Ureter (tissue), 1 donor: ENCODE results near the gene PLXND1. TPM values are rescaled to one million over a fixed set of nuclear protein-coding genes. Genes with fewer than 3 reads are reported as not detected.
"Not testable (repeated sequence)": the region's sequence is repeated elsewhere in the genome, so short reads cannot be mapped to it uniquely, and the experiment has no call there.

ENCODE experiments used
- DNase-seq: peaks from one replicate; pipeline ENCODE4 v3.0.0-alpha.2; 2020; ENCODE audit warnings: low spot score
- total RNA-seq: library from RNA; stranded (reverse); gene quantifications from one replicate; pipeline ENCODE4 v1.2.4, GENCODE V29; 2023
- donor health status: DM: yes; HTN: yes; CAD: no.

PLXND1 gene
- total RNA-seq, 1 donor from 2014 or later = 138 TPM

- DNase-seq = no peak
These were observed 54.0 kb downstream of the PLXND1 start for GRCh38 chr3:129552287-129553050.

- DNase-seq = no peak
These were observed 56.7 kb downstream of the PLXND1 start for GRCh38 chr3:129549805-129550204.

GRCh38 chr3:129549006-129549800, 57.3 kb downstream of the PLXND1 start:
- no peak for DNase-seq

- no peak for DNase-seq
These were observed 58.1 kb downstream of the PLXND1 start for GRCh38 chr3:129548104-129548965.

GRCh38 chr3:129547241-129547640, 59.2 kb downstream of the PLXND1 start:
- no peak for DNase-seq

- DNase-seq = not testable (repeated sequence)
These were observed 60.5 kb downstream of the PLXND1 start for GRCh38 chr3:129545951-129546350.

- DNase-seq = no peak
These were observed 62.5 kb downstream of the PLXND1 start for GRCh38 chr3:129543999-129544398.

- no peak for DNase-seq
These were observed 63.2 kb downstream of the PLXND1 start, which contains the start of gene H1-8 for GRCh38 chr3:129543156-129543790. Gene H1-8, plus strand, starts transcription at chr3:129543175. Its CDS starts 44 bp downstream, at chr3:129543219.

GRCh38 chr3:129542747-129543146, 63.7 kb downstream of the PLXND1 start:
- no peak for DNase-seq

GRCh38 chr3:129540776-129541516, 65.5 kb downstream of the PLXND1 start:
- no peak for DNase-seq

- no peak for DNase-seq
These were observed 67.3 kb downstream of the PLXND1 start for GRCh38 chr3:129539206-129539605.

- DNase-seq = no peak
These were observed 69.7 kb downstream of the PLXND1 start for GRCh38 chr3:129536804-129537203.

GRCh38 chr3:129536374-129536667, 70.2 kb downstream of the PLXND1 start:
- DNase-seq = no peak

- DNase-seq = no peak
These were observed 71.4 kb downstream of the PLXND1 start for GRCh38 chr3:129535075-129535474.

GRCh38 chr3:129534428-129535027, 71.9 kb downstream of the PLXND1 start:
- DNase-seq = no peak

GRCh38 chr3:129533406-129533805, 73.1 kb downstream of the PLXND1 start:
- DNase-seq = no peak

GRCh38 chr3:129532261-129532660, 74.2 kb downstream of the PLXND1 start:
- no peak for DNase-seq

GRCh38 chr3:129531699-129532098, 74.8 kb downstream of the PLXND1 start:
- no peak for DNase-seq

GRCh38 chr3:129530821-129531220, 75.7 kb downstream of the PLXND1 start:
- DNase-seq = no peak

- no peak for DNase-seq
These were observed 76.2 kb downstream of the PLXND1 start for GRCh38 chr3:129530251-129530791.
